Femur (tissue), 1 donor: ENCODE results near the gene TMCC1.
"Not testable (repeated sequence)": the region's sequence is repeated elsewhere in the genome, so short reads cannot be mapped to it uniquely, and the experiment has no call there.

Experiments
- DNase-seq: peaks from one replicate; pipeline ENCODE4 v3.0.0-alpha.2; 2017

Gene TMCC1

GRCh38 chr3:129766135-129766534 lies 127.4 kb downstream of the TMCC1 start:
- no peak for DNase-seq

DNA sequence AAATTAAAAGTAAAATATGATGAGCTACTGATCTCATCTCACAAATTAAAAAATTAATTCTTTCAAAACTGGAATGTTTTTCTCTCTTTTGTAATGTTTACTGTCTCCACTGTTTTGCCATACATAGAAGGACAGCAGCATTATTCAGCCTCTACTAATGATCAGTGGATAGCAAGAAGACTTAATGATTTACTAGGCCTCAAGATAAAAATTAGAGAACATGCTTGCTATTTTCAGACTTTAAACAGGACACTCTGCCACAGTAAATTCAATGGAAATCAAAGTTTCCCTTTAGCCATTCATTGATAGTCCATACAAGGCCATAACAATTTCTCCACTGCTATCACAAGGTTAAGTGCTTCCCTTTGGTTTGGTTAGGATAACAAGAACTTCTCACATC lies 129.4 kb downstream of the TMCC1 start:
- DNase-seq = no peak

GRCh38 chr3:129758785-129759320 lies 134.7 kb downstream of the TMCC1 start:
- no peak for DNase-seq

GRCh38 chr3:129758306-129758705 lies 135.2 kb downstream of the TMCC1 start:
- DNase-seq = no peak

DNA sequence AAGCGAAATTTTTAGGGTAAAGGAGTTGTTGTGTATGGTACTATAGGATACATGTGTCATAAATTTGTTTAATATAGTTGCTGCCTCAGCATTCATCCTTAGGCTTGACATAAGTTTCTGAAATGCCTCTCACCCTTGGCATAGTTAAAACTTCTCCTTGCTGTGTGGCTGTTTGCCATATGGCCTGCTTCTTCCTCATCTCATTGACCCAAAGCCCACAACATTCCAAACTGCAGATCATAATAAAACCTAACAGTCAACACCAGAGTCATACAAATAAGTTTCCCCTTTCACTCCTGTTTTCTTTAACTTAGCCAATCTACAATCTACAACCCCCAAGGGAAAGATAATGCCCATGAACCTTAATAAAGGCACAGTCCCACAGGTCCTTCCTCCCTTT lies 136.6 kb downstream of the TMCC1 start:
- DNase-seq = no peak

- not testable (repeated sequence) for DNase-seq
Observed at GRCh38 chr3:129751105-129751504, 142.4 kb downstream of the TMCC1 start.

DNA sequence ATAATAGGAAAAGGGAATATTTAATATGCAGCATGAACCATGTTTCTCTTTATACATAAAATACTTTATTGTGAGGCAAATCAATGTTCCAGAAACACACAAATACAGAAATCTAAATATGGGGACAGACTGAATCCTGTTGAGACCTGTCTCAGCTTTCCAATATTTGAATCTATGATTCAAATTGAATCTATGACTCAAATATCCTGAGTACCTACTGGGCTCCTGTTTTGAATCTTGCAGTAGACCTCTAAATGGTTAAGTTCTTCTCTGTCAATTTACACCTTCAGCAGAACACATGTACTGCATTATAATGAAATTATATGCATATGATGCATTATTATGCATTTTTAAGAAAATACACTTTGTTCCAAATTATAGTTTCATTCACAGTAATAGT lies 143.8 kb downstream of the TMCC1 start:
- no peak for DNase-seq

DNA sequence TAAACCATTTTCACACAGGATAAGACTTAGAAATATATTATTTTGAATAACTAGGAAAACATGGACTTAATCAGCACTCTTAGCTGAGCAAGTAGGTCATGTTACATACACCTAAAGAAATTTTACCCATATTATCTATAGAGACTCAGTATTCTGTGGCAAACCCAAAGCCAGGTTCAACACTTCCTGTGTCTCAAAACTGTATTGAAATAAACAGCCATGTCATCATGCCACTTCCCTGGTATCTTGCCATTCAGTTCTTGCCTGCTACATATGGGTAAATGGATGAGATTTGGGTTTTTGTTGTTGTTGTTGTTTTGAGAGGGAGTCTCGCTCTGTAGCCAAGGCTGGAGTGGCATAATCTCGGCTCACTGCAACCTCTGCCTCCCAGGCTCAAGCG lies 145.5 kb downstream of the TMCC1 start:
- no peak for DNase-seq

GRCh38 chr3:129747136-129747535 lies 146.4 kb downstream of the TMCC1 start:
- no peak for DNase-seq

DNA sequence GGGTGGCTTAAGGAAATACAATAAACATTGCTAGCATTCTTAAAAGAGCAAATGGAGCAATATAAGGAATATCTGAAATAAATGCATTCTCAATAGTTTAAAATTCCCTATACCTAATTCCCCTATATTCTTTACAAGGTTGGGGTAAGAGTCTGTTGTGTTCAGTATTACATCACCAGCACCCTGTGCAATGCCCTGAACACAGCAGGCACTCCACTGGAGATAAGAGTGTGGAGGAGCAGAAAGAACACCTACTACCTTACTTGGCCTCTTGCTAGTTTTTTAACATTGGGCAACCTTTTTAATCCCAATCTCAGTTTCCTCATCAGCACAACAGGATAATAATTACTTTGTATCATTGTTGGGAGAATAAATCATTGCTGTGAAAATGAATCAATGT lies 146.9 kb downstream of the TMCC1 start:
- no peak for DNase-seq

DNA sequence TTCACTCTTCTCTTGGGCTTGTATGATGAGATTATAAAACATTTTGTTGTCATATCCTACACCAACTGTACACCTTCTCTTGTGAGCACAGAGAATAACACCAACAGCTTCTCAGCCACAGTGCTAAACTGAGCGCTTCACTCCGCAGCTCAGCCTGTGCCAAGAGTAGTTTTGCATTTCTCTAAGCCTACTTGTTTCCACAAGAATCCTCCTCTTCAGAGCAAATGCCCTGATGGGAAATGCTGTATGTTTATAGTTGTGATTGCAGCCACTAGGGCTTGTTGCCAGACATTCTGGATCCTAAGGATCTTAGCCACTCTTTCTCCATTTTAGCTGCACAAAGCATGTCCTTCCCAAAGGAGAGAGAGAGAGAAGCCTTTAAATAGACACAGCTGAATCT lies 148.3 kb downstream of the TMCC1 start:
- peak; percentile 42 for DNase-seq

DNA sequence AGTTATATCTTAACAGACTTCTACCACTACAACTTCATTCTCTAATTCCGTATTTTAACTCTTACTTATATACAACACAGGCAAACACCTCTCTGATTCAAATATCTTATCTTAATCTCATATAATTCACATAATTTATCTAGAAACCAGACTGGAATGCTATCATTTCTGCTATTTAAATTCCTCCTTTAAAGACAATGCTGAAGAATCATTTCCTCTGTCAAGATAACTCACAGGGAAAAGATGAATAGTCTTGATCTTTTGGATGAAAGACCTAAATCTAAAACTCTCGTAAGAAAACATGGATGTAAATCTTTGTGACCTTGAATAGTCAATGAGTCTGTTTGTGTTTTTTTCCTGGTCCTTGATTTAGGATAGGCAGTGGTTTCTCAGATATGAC lies 151.7 kb downstream of the TMCC1 start:
- no peak for DNase-seq

- no peak for DNase-seq
Observed at GRCh38 chr3:129740090-129740489, 153.4 kb downstream of the TMCC1 start.

DNA sequence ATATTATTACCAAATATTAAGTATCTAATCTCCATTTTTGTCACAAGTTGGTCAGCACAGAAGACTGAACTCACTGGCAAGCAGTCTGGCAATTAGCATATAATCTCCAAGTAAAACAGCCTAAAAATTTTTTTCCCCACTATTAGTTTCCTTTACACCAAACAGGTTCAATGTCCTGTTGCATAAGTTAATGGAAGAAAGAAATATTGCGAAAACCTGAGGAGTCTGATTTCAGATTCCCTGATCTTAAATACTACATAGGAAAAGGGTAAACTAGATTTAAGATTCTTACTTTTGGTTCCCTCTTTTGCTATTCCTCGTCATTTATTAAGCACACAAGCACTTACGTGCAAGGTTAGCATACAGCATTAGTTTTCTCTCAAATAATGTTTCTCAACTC lies 153.9 kb downstream of the TMCC1 start:
- no peak for DNase-seq

GRCh38 chr3:129738172-129738571 lies 155.3 kb downstream of the TMCC1 start:
- DNase-seq = no peak

GRCh38 chr3:129736070-129736469 lies 157.4 kb downstream of the TMCC1 start:
- DNase-seq = no peak

DNA sequence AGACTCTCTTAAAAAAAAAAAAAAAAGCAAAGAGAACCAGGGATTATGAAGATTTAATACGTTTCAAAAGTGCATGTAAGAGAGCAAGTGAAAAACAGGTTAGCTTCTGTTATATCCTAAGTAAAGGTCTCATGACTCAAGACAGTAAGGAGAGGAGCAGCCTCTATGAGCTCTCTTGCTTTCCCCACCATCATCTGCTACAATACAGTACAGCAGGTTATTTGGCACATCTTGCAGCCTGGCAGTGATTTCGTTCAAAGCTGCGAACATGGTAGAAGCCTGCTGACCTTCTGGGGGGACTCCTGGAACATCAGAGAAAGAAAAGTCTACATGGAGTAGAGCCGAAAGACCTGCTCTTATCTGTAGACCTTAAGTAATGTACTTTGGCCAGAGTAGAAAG lies 157.9 kb downstream of the TMCC1 start:
- DNase-seq = no peak

GRCh38 chr3:129734449-129734848 lies 159.1 kb downstream of the TMCC1 start:
- no peak for DNase-seq

- no peak for DNase-seq
Observed at GRCh38 chr3:129732200-129732876, 161.2 kb downstream of the TMCC1 start.

DNA sequence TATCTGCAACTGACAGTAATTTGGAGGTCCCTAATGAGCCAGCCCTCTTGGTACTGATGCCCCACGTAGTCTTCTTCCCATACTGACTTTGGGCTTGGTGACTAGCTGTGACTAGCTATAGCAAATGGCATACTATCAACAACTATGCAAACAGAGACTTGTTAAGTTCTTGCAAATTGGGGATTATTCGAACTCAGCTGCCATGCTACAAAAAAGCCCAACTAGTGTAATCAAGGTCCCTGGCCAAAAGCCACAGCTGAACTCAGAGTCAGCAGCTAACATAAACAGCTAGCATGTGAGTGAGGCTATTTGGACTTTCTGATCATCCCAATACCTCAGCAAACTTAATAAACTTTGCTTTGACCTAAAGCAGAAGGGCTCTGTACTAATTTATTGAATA lies 165.8 kb downstream of the TMCC1 start:
- DNase-seq = no peak

- peak; percentile 45 for DNase-seq
Observed at GRCh38 chr3:129723558-129724324, 169.8 kb downstream of the TMCC1 start.

GRCh38 chr3:129722527-129722926 lies 171.0 kb downstream of the TMCC1 start:
- no peak for DNase-seq

DNA sequence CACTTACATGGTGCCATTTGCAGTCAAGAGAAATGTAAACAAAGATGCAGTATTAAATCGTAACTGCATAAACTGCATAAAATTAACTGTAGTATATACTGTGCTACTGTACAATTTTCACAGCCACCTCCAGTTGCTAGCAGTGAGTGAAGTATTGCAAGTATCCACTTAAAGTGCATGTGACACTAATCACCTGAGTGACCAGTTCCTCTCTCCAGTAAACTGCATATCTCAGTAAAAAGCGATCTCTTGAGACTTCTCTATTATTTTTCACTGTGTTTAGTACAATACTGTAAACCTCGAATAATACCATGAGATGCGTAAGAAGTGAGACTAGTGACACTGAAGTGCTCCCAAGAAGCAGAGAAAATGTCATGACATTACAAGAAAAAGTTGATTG lies 175.3 kb downstream of the TMCC1 start:
- DNase-seq = no peak

DNA sequence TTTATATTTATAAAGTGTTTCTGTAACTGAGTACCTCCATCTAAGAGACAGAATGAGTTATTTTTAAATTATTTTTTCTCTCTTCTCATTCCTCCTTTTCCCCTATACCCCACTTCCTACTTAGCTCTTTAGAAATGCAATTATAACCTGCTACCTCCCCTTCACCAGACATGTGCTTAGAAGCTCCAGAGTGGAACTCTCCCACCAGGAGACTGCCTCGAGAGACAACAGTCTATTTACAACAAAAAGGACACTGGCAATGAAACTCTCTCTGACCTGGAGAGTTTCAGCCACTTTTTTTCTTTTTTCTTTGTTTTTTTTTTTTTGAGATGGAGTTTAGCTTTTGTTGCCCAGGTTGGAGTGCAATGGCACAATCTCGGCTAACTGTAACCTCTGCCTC lies 177.7 kb downstream of the TMCC1 start:
- no peak for DNase-seq
